ENCODE results near the gene LRRC26. TPM values are rescaled to one million over a fixed set of nuclear protein-coding genes. Genes with fewer than 3 reads are reported as not detected.

Gene LRRC26
- total and polyA plus RNA-seq, 2 donors, result 0.05 to 0.28 TPM

DNA sequence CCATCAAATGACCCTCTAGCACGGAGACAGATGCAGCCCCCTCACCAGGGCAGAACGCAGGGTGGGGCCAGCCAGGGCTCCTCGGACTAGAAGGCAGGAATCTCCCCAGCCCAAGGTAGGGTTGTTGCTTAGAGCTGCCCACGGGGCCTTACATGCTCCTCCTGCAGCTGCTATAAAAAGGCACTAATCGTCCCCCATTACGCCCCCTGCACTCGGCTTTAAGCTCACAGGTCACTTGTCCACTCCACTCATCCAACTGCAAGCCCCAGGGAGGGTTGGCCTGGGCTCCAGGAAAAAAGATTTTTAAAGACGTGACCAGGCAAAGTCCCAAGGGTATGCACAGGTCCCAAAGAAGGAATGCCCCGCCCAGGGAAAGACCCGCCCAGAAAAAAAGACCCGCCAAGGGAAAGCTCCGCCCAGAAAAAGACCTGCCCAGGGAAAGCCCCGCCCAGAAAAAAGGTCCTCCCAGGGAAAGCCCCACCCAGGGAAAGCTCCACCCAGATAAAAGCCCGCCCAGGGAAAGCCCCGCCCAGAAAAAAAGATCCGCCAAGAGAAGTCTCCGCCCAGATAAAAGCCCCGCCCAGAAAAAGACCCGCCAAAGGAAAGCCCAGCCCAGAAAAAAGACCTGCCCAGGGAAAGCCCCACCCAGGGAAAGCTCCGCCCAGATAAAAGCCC is 19.8 kb downstream of the LRRC26 start:
- H3K9me3 ChIP-seq (ENCODE audit: control insufficient read depth in 2 of 2, insufficient read depth in 1 of 2, low read length in 1 of 2), result peaks cover 0 to 22% of the 10 kb centered on the region in 2 donors
- H3K27ac ChIP-seq (ENCODE audit: low read depth in 1 of 2, low read length in 1 of 2), result no peak overlapping the region
- H3K27me3 ChIP-seq (ENCODE audit: control insufficient read depth in 2 of 2, insufficient read depth in 1 of 2, low read length in 1 of 2), result peaks cover 6 to 51% of the 10 kb centered on the region in 2 donors
- WGBS, result 67% methylated on average over 20 of the region's 20 CpGs
- H3K36me3 ChIP-seq (ENCODE audit: control insufficient read depth in 2 of 2, insufficient read depth in 2 of 2, low read length in 1 of 2), result no peaks in the 10 kb centered on the region
- no peaks in the 10 kb centered on the region for H3K4me1 ChIP-seq (ENCODE audit: control insufficient read depth in 2 of 2, insufficient read depth in 2 of 2, low read length in 2 of 2)
- no peak overlapping the region for H3K4me3 ChIP-seq (ENCODE audit: low read length in 2 of 2)
- DNase-seq (ENCODE audit: low read depth in 6 of 9, low spot score in 9 of 9), result no peak

DNA sequence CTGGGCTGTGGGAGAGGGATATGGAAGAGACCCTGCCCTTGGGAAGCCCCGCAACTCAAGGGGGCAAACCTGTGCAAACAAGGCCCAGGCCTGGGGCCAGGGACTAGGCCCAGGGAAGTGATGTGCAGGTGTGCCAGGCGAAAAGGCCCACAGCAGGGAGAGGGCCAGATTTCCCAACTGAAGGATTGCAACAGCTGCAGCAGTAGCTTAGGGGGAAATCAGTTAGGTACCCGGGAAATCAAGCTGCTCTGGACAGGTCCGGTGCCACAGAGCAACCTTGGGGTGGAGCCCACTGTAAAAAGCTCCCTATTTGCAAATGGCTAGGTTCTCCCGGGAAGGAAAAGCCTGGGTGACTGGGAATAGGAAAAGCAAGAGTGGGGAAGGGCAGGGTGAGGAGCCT is 20.5 kb downstream of the LRRC26 start:
- Histone ChIP-seq H3K4me1 (ENCODE audit: control insufficient read depth in 2 of 2, insufficient read depth in 2 of 2, low read length in 2 of 2) (no peaks in the 10 kb centered on the region), H3K9me3 (ENCODE audit: control insufficient read depth in 2 of 2, insufficient read depth in 1 of 2, low read length in 1 of 2) (peaks cover 0 to 22% of the 10 kb centered on the region in 2 donors), H3K27me3 (ENCODE audit: control insufficient read depth in 2 of 2, insufficient read depth in 1 of 2, low read length in 1 of 2) (peaks cover 6 to 44% of the 10 kb centered on the region in 2 donors), H3K36me3 (ENCODE audit: control insufficient read depth in 2 of 2, insufficient read depth in 2 of 2, low read length in 1 of 2) (no peaks in the 10 kb centered on the region), H3K4me3 (ENCODE audit: low read length in 2 of 2) (no peak overlapping the region), H3K27ac (ENCODE audit: low read depth in 1 of 2, low read length in 1 of 2) (no peak overlapping the region)
- 86% methylated on average over 5 of the region's 5 CpGs for WGBS
- DNase-seq (ENCODE audit: low read depth in 6 of 9, low spot score in 9 of 9), result no peak

DNA sequence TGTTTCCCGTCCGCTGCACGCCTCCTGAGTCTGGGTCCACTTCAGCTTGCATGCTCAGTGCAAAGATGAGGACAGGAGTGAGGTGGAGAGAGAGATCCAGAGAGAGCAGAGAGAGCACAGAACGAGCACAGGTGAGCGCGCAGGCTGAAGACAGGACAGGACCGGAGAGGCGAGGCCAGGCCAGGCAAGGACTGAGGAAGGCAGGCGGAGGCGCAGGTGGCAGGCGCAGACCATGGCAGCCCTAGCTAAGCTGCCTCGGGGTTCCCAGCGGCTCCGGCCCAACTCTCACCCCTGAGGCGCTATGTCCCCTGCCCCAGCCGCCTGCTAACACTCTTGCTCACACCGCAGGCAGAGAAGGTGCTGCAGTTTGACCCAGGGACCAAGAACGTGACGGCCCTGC is 21.2 kb downstream of the LRRC26 start:
- H3K4me3 ChIP-seq (ENCODE audit: low read length in 2 of 2), result no peak overlapping the region
- H3K27ac ChIP-seq (ENCODE audit: low read depth in 1 of 2, low read length in 1 of 2), result no peak overlapping the region
- H3K36me3 ChIP-seq (ENCODE audit: control insufficient read depth in 2 of 2, insufficient read depth in 2 of 2, low read length in 1 of 2), result no peaks in the 10 kb centered on the region
- H3K4me1 ChIP-seq (ENCODE audit: control insufficient read depth in 2 of 2, insufficient read depth in 2 of 2, low read length in 2 of 2), result no peaks in the 10 kb centered on the region
- H3K9me3 ChIP-seq (ENCODE audit: control insufficient read depth in 2 of 2, insufficient read depth in 1 of 2, low read length in 1 of 2), result peaks cover 0 to 22% of the 10 kb centered on the region in 2 donors
- DNase-seq (ENCODE audit: low read depth in 6 of 9, low spot score in 9 of 9), result no peak
- peaks cover 7 to 48% of the 10 kb centered on the region in 2 donors for H3K27me3 ChIP-seq (ENCODE audit: control insufficient read depth in 2 of 2, insufficient read depth in 1 of 2, low read length in 1 of 2)
- WGBS, result 93% methylated on average over 19 of the region's 19 CpGs

DNA sequence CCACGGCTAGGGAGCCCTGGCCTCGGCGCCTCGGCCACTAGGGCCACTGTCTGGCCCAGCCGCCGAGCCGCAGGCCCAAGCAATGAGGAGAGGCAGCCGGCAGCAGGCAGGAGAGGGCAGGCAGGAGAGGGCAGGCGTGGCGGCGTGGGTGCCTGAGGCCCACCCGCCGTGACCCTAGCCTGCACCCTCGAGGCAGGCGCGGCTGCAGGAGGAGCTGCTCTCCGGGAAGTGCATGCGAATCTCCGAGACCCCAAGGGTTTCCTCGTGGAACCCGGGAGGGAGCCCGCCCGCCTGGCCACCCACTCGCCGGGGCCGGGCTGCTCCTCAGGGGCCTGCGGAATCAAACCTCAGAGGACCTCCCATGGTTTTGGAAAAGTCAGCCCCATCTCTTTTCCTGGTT is 21.6 kb downstream of the LRRC26 start:
- DNase-seq (ENCODE audit: low read depth in 6 of 9, low spot score in 9 of 9), result no peak
- WGBS, result 82% methylated on average over 27 of the region's 27 CpGs

DNA sequence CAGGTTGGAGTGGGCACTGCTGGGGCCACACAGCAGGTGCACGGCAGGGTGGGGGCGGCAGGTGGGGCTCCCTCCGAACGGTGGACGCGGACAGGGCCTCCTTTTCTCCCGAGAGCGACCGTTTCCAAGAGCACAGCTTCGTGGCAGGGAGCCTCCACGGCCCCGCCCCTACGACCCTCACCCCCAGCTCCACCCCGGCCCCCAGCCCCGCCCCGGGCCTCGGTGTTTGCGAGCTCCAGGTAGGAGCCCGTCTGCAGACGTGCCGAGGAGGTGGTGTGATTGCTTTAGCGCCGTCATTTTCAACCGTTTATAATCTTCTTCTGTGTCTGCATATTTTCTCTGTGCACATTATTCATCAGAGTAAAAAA is 22.1 kb downstream of the LRRC26 start:
- DNase-seq (ENCODE audit: low read depth in 6 of 9, low spot score in 9 of 9), result no peak

More for the DNA sequence above, 21.6 kb downstream of the LRRC26 start:
- Histone ChIP-seq H3K27ac (ENCODE audit: low read depth in 1 of 2, low read length in 1 of 2) (no peak overlapping the region), H3K9me3 (ENCODE audit: control insufficient read depth in 2 of 2, insufficient read depth in 1 of 2, low read length in 1 of 2) (peaks cover 0 to 22% of the 10 kb centered on the region in 2 donors), H3K4me1 (ENCODE audit: control insufficient read depth in 2 of 2, insufficient read depth in 2 of 2, low read length in 2 of 2) (no peaks in the 10 kb centered on the region), H3K4me3 (ENCODE audit: low read length in 2 of 2) (no peak overlapping the region), H3K36me3 (ENCODE audit: control insufficient read depth in 2 of 2, insufficient read depth in 2 of 2, low read length in 1 of 2) (no peaks in the 10 kb centered on the region), H3K27me3 (ENCODE audit: control insufficient read depth in 2 of 2, insufficient read depth in 1 of 2, low read length in 1 of 2) (peaks cover 10 to 53% of the 10 kb centered on the region in 2 donors)

DNA sequence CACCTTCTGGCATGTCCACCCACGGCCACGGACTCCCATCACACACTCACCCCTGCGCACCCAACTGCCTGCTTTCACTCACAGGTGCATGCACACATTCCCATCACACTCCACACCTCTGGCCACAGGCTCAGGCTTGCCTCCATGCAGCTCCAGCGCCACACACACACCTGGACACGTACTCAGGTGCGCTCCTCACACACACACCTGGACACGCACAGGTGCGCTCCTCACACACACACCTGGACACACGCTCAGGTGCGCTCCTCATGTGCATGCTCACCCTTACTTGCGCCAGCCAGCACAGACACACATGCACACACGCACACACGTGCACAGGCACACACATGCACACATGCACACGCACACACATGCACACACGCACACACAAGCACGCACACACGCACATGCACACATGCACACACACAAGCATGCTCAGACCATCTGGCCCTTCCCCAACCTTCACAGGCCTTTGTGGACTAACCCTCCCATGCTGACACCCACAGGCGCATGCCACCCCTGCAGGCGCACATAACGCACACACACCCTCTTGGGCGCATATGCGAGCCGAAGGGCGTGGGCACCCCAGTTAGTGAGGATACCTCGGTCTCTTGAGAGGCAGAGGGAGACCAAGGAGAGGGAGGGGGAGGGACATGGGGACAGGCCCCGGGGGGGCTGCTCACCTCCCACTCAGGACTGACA is 22.6 kb downstream of the LRRC26 start:
- Histone ChIP-seq H3K27ac (ENCODE audit: low read depth in 1 of 2, low read length in 1 of 2) (no peak overlapping the region), H3K9me3 (ENCODE audit: control insufficient read depth in 2 of 2, insufficient read depth in 1 of 2, low read length in 1 of 2) (peaks cover 0 to 18% of the 10 kb centered on the region in 2 donors), H3K4me3 (ENCODE audit: low read length in 2 of 2) (no peak overlapping the region), H3K4me1 (ENCODE audit: control insufficient read depth in 2 of 2, insufficient read depth in 2 of 2, low read length in 2 of 2) (no peaks in the 10 kb centered on the region), H3K36me3 (ENCODE audit: control insufficient read depth in 2 of 2, insufficient read depth in 2 of 2, low read length in 1 of 2) (no peaks in the 10 kb centered on the region), H3K27me3 (ENCODE audit: control insufficient read depth in 2 of 2, insufficient read depth in 1 of 2, low read length in 1 of 2) (peaks cover 13 to 60% of the 10 kb centered on the region in 2 donors)
- no peak for DNase-seq (ENCODE audit: low read depth in 6 of 9, low spot score in 9 of 9)
- WGBS, result 91% methylated on average over 26 of the region's 26 CpGs

More for the DNA sequence above, 22.1 kb downstream of the LRRC26 start:
- WGBS, result 39% methylated on average over 24 of the region's 24 CpGs
- H3K27me3 ChIP-seq (ENCODE audit: control insufficient read depth in 2 of 2, insufficient read depth in 1 of 2, low read length in 1 of 2), result peaks cover 13 to 57% of the 10 kb centered on the region in 2 donors
- no peaks in the 10 kb centered on the region for H3K4me1 ChIP-seq (ENCODE audit: control insufficient read depth in 2 of 2, insufficient read depth in 2 of 2, low read length in 2 of 2)
- no peak overlapping the region for H3K4me3 ChIP-seq (ENCODE audit: low read length in 2 of 2)
- H3K9me3 ChIP-seq (ENCODE audit: control insufficient read depth in 2 of 2, insufficient read depth in 1 of 2, low read length in 1 of 2), result peaks cover 0 to 22% of the 10 kb centered on the region in 2 donors
- H3K36me3 ChIP-seq (ENCODE audit: control insufficient read depth in 2 of 2, insufficient read depth in 2 of 2, low read length in 1 of 2), result no peaks in the 10 kb centered on the region
- no peak overlapping the region for H3K27ac ChIP-seq (ENCODE audit: low read depth in 1 of 2, low read length in 1 of 2)

DNA sequence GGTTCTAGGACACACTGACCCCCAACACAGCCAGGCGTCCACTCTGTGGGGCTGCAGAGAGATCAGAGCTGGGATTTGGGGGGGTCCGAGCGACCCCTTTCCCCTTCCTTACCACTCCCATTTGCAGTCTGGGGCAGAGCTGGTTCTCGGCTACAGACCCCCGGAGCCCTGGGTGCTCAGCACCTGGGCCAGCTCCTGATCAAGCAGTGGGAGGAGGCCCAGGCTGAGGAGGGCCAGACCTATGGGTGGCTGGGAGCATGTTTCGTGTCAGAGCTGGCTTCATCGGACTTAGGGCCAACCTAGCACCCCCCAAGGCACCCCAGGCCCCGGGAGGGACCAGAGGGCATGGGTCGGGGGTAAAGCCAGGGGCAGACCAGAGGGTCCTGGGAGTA is 23.3 kb downstream of the LRRC26 start:
- no peak overlapping the region for H3K4me3 ChIP-seq (ENCODE audit: low read length in 2 of 2)
- peaks cover 13 to 68% of the 10 kb centered on the region in 2 donors for H3K27me3 ChIP-seq (ENCODE audit: control insufficient read depth in 2 of 2, insufficient read depth in 1 of 2, low read length in 1 of 2)
- peaks cover 0 to 18% of the 10 kb centered on the region in 2 donors for H3K9me3 ChIP-seq (ENCODE audit: control insufficient read depth in 2 of 2, insufficient read depth in 1 of 2, low read length in 1 of 2)
- no peak for DNase-seq (ENCODE audit: low read depth in 6 of 9, low spot score in 9 of 9)
- WGBS, result 70% methylated on average over 9 of the region's 9 CpGs
- H3K27ac ChIP-seq (ENCODE audit: low read depth in 1 of 2, low read length in 1 of 2), result no peak overlapping the region
- no peaks in the 10 kb centered on the region for H3K36me3 ChIP-seq (ENCODE audit: control insufficient read depth in 2 of 2, insufficient read depth in 2 of 2, low read length in 1 of 2)
- H3K4me1 ChIP-seq (ENCODE audit: control insufficient read depth in 2 of 2, insufficient read depth in 2 of 2, low read length in 2 of 2), result no peaks in the 10 kb centered on the region

DNA sequence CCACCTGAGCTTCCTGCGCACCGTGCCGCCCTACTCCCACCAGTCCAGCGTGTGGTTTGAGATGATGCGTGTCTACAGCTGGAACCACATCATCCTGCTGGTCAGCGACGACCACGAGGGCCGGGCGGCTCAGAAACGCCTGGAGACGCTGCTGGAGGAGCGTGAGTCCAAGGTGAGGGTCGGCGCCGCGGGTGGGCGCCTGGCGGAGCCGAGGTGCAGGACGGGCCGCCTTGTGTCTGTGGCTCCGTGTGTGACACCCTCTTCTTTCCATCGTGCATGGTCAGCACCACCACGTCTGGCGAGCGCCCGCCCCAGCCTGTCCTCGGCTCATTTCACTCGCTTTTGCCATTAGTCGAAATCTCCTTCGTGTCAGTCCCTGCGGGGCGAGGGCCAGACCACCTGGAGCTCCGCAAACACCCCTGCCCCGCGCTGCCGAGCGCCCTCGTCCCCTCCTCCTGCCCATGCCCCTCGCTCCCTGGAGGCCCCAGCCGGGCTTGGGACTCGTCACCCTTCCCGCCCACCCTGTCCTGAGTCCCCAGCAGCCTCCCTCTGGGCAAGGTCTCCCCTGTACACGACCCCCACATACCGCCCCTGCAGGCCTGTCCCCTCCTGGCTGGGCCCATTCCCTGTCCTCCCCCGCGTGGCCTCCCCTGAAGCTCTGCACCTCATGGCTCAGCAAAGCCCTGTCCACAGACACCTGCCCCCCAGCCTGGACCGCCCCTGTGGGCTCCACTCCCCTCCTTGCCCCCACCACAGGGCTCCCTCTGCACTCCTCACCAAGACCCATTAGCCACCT is 23.9 kb downstream of the LRRC26 start:
- Histone ChIP-seq H3K27me3 (ENCODE audit: control insufficient read depth in 2 of 2, insufficient read depth in 1 of 2, low read length in 1 of 2) (peaks cover 13 to 74% of the 10 kb centered on the region in 2 donors), H3K4me3 (ENCODE audit: low read length in 2 of 2) (no peak overlapping the region), H3K27ac (ENCODE audit: low read depth in 1 of 2, low read length in 1 of 2) (no peak overlapping the region), H3K36me3 (ENCODE audit: control insufficient read depth in 2 of 2, insufficient read depth in 2 of 2, low read length in 1 of 2) (no peaks in the 10 kb centered on the region), H3K4me1 (ENCODE audit: control insufficient read depth in 2 of 2, insufficient read depth in 2 of 2, low read length in 2 of 2) (peaks cover 4 to 6% of the 10 kb centered on the region in 2 donors), H3K9me3 (ENCODE audit: control insufficient read depth in 2 of 2, insufficient read depth in 1 of 2, low read length in 1 of 2) (peaks cover 0 to 13% of the 10 kb centered on the region in 2 donors)
- 68% methylated on average over 48 of the region's 49 CpGs for WGBS
- no peak for DNase-seq (ENCODE audit: low read depth in 6 of 9, low spot score in 9 of 9)

DNA sequence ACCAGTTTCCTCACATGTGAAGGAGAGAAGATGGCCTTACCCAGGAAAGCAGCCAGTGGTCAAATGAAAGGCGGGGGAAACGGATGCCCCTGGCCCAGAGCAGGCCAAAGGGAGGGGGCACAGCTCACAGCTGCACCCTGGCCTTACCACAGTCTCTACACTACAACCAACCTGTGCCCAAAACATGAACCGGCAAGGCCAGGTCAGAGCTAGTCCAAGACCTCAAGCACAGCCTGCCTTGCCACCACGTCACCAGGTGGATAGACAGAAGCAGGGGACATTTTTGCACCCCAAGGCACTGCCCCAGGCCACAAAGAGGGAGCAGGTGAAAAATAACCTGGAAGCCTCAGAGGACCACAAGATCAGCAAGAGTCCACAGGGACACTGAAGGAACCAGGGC is 26.4 kb downstream of the LRRC26 start:
- 85% methylated on average over 4 of the region's 4 CpGs for WGBS
- no peak for DNase-seq (ENCODE audit: low read depth in 6 of 9, low spot score in 9 of 9)
- H3K9me3 ChIP-seq (ENCODE audit: control insufficient read depth in 2 of 2, insufficient read depth in 1 of 2, low read length in 1 of 2), result peaks cover 0 to 3% of the 10 kb centered on the region in 2 donors
- H3K36me3 ChIP-seq (ENCODE audit: control insufficient read depth in 2 of 2, insufficient read depth in 2 of 2, low read length in 1 of 2), result no peaks in the 10 kb centered on the region
- H3K27ac ChIP-seq (ENCODE audit: low read depth in 1 of 2, low read length in 1 of 2), result no peak overlapping the region
- no peak overlapping the region for H3K4me3 ChIP-seq (ENCODE audit: low read length in 2 of 2)
- peaks cover 32 to 81% of the 10 kb centered on the region in 2 donors for H3K27me3 ChIP-seq (ENCODE audit: control insufficient read depth in 2 of 2, insufficient read depth in 1 of 2, low read length in 1 of 2)
- peaks cover 21 to 28% of the 10 kb centered on the region in 2 donors for H3K4me1 ChIP-seq (ENCODE audit: control insufficient read depth in 2 of 2, insufficient read depth in 2 of 2, low read length in 2 of 2)

Data from thymus (tissue), 11 donors.